Activated CD8-positive, alpha-beta memory T cell treated with anti-CD3 and anti-CD28 coated beads, Interleukin-2, amount 50 U/mL, for 24 hours (primary cell): ENCODE data around the gene CD82.
"Not testable (repeated sequence)": the region's sequence is repeated elsewhere in the genome, so short reads cannot be mapped to it uniquely, and the experiment has no call there.

Experiments
- DNase-seq: peaks from one replicate; pipeline ENCODE4 v3.0.0-alpha.2; 2020; ENCODE audit errors: extremely low read depth

The CD82 gene

DNA sequence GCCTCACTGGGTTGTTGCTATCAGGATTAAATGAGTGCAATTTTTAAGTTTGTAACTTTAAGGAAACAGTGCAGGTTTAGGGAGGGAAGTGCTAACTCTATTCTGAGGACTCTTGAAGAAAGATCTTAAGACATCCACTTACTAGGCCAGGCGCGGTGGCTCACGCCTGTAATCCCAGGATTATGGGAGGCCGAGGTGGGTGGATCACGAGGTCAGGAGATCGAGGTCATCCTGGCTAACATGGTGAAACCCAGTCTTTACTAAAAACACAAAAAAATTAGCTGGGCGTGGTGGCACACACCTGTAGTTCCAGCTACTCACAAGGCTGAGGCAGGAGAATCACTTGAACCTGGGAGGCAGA, 5.5 kb upstream of the CD82 start:
- DNase-seq: not testable (repeated sequence)

DNA sequence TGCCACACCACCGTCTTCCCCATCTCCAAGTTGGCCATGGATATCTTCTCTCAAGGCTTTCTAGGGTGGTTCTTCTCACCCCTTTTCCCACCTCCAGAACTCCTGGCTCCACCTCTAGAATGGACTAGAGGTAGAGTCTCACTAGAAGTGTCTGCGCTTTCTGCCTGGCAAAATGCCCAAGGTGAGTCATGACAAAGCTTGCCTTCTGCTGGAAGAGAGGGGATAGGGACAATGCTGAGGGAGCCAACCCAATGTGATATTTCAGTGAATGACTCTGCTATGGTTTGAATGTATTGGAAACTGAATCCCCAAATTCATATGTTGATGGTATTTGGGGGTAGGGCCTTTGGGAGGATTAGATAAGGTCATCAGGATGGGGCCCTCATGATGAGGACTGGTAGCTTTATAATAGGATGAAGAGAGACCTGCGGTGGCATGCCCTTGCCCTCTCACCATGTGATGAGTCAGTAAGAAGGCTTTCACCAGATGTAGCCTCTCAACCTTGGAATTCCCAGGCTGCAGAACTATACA, 4.1 kb upstream of the CD82 start:
- no peak for DNase-seq

DNA sequence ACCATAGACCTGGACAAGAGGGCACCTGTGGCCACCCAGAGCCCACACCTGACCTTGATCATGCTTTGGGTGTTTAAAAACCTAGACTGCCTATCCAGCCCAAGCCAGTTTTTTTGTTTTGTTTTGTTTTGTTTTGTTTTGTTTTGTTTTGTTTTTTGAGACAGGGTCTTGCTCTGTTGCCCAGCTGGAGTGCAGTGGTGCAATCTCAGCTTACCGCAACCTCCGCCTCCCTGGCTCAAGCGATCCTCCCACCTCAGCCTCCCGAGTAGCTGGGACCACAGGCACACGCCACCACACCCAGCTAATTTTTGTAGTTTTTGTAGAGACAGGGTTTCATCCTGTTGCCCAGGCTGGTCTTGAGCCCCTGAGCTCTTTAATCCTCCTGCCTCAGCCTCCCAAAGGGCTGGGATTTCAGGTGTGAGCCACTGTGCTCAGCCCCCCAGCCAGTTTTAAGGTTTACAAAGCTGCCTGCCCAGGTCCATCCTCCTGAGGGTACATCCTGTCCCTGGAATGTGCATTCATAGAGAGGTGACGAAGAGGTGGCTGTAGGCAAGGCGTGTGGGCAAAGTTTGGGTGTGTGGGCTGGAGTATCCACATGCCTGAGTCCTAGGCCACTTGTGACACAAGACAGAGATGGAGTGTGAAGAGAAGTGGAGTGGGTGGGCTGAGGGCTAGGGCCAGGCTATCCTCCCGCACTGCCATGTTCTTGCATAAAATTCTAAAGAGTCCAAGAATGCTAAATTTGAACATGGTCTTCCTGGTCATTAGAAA, 3.3 kb upstream of the CD82 start:
- no peak for DNase-seq

DNA sequence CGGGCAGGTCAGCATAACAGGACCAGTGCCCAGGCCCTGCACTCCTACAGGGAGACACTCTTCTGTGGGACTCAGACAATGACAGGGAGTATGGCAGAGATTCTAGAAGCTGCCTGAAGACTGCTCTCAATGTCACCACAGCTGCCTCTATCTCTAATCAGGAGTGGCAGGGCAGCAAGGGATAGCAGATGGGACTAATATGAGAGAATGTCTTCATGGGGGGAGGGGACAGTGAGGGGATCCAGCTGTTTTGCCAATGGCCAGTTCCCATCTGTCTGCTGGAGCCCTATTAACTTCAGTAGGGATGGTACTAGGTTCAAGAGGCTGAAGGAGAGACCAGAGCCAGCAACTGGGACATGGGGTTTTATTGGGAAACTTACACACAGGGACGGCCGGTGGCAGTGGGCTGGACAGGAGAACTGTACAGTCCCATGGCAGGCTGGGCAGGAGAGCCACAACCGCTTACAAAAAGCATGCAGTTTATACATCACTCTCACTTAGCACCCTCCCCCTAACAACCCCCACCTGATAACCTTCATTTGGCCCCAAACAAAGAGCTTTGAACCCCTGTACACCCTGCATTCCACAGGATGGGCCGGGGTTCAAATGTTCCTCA, 2.5 kb upstream of the CD82 start:
- no peak for DNase-seq

DNA sequence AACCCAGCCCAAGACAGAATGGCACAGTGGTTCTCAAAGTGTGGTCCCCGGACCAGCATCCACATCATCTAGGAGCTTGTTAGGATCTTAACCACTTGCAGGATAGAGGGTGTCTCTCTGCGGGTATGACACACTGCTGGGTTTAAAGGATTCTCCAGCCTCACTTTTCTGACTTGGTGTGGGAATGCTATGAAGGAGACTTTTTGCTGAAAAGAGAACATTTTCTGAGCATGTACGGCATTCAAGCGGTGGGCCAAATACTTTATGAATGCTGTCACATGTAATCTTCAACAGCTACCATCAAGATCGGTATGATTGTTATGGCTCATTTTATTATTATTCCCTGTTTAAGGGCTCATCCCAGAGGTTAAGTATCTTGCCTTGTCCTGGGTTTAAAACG, 1.8 kb upstream of the CD82 start:
- DNase-seq: no peak

DNA sequence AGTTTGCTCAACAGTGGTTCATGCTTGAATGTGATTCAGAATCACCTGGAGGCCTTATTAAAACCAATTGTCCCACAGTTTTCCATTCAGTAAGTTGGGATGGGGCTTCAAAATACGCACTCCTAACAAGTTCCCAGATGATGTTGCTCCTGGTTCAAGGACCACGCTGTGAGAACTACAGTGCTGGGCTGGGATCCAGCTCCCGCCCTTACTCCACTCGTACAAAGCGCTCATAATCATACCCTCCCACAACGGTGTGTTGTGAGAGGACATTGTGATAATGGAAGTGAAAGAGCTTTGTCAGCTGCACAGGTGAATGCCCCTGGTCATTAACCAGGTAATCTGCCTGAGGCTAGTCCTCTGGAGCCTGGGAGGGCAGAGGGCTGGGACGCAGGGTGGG, 1.3 kb upstream of the CD82 start:
- no peak for DNase-seq

DNA sequence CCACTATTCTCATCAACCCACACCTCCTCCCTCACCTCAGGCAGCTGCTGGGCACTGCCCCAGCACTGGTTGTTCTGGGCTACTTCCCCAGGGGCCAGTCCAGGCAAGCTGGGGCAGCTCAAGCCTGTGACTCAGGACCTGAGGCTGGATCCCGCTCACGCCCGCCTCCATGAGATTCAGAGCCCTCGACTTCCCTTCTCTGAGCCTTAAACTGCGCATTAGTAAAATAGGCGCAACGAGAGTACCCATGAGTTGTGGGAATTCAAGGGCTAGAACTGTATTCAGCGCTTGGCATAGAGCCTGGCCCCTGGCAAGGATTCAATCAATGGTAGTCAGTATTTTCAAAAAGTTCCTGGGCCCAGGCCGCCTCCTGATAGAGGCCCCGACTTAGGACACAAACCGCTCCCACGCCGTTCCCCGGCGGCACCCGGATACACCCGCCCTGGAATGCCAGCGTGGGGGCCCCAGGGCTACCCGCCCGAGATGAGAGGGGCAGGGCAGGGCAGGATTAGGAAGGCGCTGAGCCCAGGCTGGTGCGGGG, 723 bp upstream of the CD82 start:
- no peak for DNase-seq

DNA sequence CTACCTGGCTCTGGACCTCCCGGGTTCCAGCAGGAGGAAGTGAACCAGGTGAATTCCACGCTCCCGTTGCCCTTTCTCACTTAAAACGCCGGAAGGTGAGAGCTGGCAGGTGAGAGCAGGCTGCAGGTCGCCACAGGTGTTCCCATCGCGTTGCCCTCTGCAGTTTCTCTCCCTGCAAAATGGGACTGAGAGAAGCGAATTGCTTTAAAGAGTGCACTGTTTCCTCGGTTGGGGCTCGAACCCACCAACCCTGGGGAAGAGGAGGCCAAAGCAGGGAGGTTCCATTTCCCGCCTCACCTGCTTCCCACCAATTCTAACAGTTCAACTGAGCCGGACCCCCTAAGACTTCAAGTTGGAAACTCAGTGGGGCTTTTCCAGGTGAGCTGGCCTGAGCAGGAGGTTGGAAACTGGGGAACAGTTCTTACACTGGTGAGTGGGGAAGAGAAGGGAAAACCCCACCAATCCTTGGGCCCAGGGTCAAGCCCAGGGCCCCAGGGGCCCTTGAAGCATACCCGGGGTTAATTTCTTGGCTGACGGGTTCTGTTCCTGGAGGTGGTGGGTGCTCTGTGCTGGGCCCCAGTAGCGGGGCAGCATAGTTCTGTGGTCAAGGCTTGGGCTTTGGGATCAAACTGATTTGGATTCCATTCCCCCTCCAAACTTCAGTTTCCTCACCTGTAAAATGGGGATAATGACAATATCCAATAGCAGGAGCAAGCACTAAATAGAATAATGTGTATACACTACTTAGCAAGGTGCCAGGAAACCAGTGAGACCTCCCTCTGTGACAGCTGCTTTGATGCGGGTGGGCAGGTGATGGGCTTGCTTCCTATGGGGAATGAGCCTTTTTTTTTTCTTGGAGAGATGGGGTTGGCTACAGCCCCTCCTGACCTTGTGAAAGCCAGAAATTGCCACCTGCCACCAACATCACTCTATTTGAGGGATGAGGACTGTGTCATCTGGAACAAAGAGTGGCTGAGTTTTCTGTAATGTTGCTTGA, 788 bp downstream of the CD82 start:
- DNase-seq: no peak

DNA sequence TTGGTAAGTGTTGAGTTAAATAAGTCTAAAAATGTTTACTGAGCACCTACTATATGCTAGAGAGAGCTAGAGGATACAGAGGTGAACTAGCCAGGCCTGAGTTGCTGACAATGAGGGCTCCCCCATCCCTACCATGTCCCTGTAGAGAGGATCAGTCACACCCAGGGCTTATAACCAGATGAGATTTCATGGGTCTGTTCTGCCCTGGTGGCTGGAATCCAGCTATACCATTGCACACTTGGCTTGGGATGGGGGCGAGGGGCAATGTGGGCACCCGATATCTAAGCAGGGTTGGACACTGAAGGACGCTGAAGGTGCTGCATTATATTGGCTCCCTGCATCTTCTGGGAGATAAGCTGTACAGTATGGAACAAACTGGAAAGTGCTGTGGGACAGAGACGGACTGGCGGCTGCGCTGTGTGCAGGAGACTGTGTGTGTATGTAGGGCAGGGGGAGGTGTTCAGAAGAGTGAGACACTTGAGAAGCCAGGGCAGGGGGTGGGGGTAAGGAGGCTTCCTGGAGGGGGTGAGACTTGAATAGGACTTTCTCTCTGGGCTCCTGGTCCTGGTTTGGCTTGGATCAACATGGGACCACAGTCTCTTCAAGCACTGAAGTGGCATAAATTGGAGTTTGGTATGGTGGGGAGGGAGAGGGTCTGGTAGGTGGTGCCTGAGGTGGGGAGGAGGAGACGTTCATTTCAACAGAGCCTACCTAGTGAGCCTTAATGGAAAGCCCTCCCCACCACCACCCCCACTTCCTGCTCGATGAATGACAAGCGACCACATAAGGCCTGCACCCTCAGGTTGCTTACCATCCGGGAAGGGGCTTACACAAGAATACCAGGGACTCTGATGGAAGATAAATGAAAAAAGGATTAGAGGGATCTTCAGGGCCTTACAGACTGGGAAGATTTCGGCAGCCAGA, 1.8 kb downstream of the CD82 start:
- DNase-seq: no peak

DNA sequence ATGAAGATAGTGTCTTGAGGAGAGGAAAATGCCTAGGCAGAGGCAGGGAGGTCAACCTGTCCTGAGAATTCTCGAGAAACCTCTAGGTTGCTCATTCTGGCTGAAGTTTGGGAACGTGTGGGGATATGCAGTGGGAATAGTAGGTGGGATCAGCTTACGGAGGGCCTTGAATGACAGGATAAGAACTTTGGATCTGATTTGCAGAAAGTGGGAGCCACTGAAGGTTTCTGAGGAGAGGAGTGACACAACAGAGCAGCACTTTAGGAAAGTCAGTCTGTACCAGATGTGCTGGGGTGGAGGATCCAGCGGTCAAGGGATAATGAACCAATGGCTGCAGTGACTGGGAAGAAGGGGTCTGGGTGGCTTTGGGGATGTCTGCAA, 2.4 kb downstream of the CD82 start:
- DNase-seq: no peak

DNA sequence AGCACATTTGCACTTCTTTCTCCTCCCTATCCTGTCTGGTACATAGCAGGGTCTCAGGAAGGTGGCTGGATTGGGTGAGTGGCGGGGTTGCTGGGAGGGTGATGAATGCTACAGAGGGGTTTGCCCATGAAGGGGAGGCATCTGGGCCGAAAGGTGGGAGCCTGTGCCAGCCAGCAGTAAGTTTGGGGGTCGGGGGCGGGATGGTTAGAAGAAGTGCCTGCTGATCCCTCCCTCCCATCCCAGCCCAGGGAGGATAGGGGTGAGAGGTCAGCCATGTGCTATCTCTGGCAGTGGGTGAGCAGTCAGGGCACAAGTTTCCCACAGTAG, 2.8 kb downstream of the CD82 start:
- DNase-seq: no peak

DNA sequence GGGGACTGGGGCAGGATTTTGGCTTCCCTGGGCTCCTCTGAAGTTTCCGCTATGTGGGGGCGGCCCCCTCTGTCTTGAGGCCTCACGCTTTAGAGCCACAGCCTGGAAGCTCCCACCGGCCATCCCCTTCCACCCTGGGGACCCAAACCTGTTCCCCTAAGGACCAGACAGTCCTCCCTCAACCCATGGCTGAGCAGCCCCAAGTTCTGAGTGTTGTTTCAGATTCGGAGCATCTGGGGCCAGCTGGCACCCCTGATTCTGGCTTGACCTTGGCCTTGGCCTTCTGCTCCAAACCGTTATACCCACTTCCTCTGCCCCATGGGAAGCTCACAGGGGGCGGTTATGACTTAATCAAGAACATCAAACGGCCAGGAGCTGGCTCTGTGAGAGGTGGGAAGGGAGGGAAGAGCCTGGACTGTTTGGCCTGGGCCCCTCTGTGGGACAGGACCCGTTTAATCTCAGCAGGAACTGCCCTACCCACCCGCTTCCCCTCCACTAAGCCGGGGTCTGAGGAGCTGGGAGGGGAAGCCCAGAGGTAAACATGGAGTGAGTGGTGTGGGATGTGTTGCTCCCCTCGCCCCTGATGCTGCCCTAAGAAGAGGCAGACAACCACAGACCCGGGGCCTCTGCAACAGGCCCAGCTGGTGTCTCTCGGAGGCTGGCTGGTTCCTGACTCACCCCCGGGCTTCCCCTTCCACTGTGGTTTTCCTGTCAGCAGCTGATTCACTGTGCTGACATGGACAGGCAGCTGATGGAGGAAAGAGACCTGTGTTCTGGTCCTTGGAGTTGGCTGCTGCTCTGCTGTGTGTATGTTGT, 3.4 kb downstream of the CD82 start:
- peak; percentile 84 for DNase-seq

DNA sequence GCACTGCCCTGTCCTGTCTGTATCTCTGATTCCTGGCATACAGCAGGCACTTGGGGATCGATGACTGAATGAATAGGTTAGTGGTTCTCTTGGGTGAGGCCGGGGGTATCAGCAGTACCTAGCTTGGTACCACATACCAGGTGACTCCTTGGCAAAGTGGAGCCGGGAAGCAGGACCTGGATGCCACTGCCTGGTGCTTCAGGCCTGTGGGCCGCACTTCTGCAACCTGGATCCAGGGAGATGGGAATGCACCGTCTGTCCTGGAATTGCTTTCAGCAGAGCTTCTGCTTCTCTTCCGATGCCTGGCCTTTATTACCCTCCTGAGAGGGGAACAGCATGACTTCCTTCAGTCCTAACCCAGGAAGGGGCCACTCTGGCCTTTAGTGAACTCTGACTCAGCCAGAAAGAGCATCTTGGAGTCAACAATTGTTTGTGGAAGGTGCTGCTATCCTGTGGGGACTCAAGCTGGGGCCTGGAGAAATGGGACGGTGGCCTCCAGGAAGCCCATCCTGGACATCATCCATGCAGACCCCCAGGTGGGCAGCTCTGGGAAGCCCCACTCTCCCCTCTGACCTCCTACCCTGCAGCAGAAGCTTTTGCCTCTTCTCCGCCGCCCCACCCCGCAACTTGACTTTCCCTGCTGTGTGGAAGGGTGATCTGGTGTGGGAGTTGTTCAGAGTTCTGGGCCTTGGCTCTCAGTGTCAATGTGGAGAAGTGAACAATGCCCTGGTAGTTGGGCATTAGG, 5.1 kb downstream of the CD82 start:
- no peak for DNase-seq

DNA sequence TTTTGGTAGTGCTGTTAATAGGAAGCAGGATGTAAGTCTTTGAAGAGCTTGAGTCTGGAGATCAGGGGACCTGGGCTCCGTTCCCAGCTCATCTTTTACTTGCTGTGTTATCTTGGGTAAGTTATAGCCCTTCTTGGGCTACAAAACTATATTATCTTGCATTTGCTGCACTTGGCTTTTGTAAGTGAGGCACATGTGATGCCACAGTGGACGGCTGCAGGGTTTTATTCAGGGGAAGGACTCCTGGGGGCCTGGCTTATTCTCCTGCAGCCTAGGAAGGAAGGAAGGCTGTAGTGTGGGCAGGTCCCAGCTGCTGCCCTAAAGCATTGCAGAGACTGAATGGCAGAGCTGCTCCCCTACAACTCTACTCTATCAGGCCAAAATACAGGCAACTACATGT, 6.4 kb downstream of the CD82 start:
- no peak for DNase-seq

DNA sequence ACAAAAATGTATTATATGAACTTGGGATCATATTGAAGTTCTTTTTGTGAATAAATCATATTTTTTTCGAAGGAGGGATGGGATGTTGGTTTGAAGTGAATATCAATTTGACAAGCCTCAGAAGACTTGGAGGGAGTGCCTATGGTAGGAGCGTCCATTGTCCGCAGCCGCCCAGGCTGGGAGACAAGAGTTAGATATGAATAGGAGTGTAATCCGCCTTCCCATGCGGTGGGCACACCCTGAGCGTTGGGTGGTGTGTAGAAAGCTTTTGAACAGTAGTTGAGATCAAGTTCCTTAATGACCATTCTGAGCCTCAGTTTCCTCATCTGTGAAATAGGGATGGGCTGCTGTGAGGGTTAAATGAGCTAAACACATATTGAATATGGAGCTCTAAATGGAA, 7.0 kb downstream of the CD82 start:
- DNase-seq: no peak

DNA sequence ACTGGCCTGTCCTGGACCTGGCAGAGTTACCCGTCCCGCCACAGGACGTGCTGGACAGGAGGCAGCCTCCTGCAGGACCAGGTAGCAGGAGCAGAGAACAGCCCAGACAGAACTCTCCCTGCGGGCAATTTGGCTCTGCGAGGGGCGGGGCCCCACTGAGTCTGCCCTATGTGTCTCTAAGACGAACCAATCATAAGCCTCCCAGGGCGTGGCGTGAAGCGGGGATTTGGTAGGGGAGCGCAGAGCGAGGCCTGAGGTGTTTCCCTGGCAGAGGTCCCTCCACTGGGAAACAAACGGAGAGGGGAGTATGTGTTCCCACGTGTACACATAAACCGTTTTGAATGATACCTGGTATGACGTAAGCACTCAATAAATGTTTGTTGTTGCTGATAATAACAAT, 7.4 kb downstream of the CD82 start:
- no peak for DNase-seq

DNA sequence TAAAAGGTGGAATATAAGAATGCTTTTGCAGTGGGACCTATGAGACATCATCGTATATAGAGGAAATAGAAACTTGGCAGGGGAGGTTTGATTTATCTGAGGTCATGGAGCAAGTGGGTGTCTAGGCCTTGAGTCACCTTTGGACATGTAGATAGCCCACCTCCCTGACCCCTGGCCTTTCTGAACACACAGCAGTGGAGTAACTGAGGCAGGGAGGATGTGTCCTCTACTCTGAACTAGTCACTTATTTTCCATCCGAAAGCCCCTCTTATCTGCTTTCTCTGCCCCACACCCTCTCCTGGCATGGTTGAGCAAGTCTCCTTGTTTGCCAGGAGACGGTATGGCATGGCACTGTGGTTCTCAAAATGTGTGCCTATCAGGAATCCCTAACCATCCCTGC, 7.9 kb downstream of the CD82 start:
- no peak for DNase-seq

DNA sequence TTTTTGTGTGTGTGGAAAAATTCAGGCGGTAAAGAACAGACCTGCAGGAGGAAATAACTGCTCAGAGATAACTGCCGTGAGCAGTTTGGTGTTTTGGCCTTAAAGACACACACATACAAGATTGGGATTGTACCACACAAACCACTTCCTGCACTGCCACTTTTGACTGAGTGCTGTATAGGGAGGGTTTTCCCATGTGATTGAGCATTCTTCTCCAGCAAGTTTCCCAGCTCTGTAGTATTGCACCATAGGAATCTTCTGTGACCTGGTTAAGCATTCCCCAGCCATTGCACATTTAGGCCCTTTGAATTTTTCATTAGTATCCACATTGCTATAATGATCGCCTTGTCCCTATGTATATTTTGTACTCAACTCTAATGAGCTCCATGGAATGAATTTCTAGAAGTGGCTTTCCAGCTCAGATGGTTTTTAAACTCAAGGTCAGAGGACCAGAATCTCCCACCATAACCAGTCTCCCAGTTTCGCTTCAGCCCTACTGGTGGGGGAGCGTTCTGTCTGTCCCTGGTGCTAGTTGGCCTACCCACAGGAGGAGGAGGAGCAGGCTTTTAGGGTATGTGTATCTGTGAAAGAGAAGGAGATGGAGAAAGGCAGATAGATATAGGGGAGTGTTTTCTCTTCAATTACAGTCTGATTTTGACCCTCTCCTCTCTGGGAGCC, 9.3 kb downstream of the CD82 start:
- DNase-seq: no peak

DNA sequence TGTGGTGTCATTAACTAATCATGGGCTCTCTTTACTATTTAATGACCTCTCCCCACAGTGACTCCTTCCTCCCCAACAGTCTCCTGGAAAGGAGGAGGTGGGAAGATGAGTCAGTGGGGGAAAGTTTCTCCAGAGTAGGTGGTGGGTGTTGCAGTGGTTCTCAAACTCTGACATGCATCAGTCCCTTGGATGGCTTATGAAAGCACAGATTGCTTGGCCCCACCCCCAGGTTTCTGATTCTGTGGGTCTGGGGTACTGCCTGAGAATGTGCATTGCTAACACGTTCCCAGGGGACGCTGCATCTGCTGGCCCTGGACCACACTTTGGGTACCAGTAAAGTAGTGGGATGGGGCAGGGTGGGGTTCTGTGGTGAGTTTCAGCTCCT, 9.8 kb downstream of the CD82 start:
- no peak for DNase-seq
